Activated naive CD8-positive, alpha-beta T cell treated with anti-CD3 and anti-CD28 coated beads, Interleukin-2, amount 50 U/mL, for 16 hours (primary cell): ENCODE data around the gene RXFP4.
A peak's percentile ranks its signal among the peaks of the same experiment; 100 is the strongest.

Experiments used
- DNase-seq: peaks from one replicate; pipeline ENCODE4 v3.0.0-alpha.2; 2020; ENCODE audit warnings: low read depth, low spot score

Gene RXFP4

DNA sequence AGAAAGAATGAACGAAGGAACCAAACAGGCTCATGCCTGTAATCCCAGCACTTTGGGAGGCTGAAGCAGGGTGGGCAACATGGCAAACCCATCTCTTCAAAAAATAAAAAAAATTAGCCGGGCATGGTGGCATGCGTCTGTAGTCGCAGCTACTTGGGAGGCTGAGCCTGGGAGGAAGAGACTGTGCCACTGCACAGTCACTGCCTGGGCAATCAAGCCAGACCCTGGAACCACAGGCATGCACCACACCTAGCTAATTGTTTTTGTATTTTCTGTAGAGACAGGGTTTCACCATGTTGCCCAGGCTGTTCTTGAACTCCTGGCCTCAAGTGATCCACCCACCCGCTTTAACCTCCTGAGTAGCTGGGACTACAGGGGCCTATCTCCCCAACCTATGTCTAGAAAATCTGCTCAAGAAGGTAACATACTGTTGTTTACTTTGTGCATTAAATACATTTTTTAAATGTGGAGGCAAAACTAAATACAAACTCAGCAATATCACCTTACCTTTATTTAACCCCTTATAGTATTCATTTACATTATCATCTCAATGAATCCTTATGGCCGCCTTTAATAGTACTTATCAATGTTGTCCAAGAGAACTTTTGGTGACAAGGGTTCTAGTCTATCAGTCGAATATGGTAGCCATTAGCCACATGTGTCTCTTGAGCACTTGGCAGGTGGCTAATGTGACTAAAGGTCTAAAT lies 10.0 kb upstream of the RXFP4 start:
- no peak for DNase-seq

DNA sequence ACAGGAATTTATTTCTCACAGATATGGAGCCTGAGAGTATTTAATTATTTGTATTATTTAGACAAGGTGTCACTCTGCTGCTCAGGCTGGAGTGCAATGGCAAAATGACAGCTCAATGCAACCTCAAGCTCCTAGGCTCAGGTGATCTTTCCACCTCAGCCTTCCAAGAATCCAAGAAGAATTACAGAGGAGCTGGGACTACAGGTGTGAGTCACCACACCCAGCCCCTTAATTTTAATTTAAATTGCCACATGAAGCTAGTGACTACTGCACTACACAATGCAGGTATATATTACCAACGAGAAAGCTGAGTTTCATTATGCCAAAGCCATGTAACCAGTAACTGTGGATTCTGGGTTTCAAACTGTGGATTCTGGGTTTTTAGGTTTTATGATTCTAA lies 9.4 kb upstream of the RXFP4 start:
- DNase-seq: no peak

GRCh38 chr1:155932487-155932886 lies 9.0 kb upstream of the RXFP4 start:
- no peak for DNase-seq

GRCh38 chr1:155933591-155934096 lies 7.8 kb upstream of the RXFP4 start:
- no peak for DNase-seq

GRCh38 chr1:155934097-155934935 lies 7.1 kb upstream of the RXFP4 start, which contains the start of gene KHDC4:
Gene KHDC4 (minus strand): TSS chr1:155934413. CDS start chr1:155934373, 40 bp downstream.
- peak; percentile 88 for DNase-seq

GRCh38 chr1:155934936-155935590 lies 6.4 kb upstream of the RXFP4 start:
- DNase-seq: no peak

- no peak for DNase-seq
Measured at GRCh38 chr1:155938220-155938627, 3.2 kb upstream of the RXFP4 start.

DNA sequence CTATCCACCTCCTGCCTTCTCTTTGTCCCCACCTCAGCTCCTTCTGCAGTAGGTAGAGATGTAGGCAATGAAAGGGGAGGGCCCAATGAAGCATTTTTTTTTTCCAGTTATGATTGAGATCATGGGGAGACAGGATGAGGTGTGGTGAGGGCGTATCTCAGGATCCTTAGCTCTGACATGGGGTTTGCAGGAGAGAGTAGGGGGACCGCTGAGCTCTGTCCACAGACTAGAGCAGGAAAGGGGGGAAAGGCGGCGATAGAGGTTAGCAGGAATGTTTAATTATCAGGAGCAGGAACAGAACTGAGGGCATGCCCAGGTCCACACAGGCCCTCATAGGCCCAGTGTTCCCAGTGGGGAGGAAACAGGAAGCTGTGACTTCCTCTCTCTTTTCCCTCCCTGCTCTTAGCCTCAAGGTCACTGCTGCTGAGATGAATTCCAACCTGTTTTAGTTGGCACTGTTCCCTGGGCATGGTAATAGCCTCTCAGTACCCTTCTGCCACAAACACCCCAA lies 901 bp upstream of the RXFP4 start:
- no peak for DNase-seq

DNA sequence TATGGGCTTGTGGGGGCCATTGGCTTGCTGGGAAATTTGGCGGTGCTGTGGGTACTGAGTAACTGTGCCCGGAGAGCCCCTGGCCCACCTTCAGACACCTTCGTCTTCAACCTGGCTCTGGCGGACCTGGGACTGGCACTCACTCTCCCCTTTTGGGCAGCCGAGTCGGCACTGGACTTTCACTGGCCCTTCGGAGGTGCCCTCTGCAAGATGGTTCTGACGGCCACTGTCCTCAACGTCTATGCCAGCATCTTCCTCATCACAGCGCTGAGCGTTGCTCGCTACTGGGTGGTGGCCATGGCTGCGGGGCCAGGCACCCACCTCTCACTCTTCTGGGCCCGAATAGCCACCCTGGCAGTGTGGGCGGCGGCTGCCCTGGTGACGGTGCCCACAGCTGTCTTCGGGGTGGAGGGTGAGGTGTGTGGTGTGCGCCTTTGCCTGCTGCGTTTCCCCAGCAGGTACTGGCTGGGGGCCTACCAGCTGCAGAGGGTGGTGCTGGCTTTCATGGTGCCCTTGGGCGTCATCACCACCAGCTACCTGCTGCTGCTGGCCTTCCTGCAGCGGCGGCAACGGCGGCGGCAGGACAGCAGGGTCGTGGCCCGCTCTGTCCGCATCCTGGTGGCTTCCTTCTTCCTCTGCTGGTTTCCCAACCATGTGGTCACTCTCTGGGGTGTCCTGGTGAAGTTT lies 550 bp downstream of the RXFP4 start:
- no peak for DNase-seq

DNA sequence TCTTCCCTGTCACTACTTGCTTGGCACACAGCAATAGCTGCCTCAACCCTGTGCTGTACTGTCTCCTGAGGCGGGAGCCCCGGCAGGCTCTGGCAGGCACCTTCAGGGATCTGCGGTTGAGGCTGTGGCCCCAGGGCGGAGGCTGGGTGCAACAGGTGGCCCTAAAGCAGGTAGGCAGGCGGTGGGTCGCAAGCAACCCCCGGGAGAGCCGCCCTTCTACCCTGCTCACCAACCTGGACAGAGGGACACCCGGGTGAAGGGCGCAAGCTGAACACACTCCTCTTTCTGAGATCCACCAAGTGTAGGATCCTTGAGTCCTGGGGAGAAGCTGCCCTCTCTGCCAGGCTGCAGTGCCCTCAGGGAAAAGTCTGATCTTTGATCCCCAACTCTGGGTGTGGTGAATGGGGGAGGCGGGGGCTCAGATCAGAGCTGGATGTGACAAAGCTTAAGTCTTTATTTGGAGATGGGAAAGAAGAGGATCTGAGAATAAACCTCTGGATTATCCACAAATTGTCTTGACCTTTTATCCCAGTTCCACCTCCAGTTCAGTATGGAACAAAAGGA lies 1.2 kb downstream of the RXFP4 start:
- no peak for DNase-seq

GRCh38 chr1:155944444-155944799 lies 3.0 kb downstream of the RXFP4 start:
- DNase-seq: no peak

DNA sequence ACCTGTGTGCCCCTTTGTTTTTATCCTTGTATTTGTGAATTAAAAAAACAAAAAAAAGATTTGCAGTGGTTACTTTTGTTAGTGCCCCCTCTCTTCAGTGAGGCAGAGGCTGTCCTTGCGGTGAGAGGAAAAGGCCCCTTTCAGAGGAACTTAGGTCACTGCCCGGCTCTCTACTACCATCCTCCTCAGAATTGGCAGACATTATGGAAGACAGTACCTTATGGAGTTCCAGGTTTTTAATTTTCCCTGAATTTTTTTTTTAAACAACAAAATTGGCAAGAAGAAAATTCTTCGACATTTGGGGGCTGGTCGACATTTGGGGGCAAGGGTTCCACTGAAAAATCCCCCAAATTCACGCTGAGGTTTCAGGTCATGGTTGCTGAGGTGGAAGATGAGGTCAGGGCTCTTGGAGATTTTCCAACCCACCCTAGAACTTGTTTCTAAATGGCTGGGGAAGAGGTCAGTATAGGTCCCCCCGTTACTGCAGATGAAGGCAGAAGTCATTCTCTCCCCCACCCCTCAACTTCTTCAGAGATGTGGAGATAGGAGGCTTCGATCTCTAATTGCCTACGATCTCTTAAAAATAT lies 5.3 kb downstream of the RXFP4 start:
- DNase-seq: no peak

- DNase-seq: no peak
Measured at GRCh38 chr1:155947292-155947691, 5.9 kb downstream of the RXFP4 start.

- no peak for DNase-seq
Measured at GRCh38 chr1:155947741-155948140, 6.3 kb downstream of the RXFP4 start.

DNA sequence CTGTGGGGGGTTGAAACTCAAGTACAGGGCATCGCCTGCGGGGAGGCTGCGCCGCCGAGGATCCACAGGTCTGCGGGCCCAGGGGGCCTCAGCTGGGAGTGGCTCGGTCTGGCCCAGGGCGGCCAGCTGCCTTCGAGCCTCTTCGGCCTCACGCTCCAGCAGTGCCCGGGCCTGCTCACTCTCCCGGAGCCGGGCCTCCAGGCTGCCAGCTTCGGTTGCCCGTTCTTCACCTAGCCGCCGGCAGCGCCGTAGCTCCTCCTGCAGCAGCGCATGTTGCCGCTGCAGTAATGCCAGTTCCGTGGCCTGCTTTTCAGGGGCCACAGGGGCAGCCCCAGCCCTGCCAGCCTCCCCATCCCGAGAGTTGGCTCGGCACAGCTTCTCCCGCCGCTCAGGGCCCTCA lies 9.4 kb downstream of the RXFP4 start:
- no peak for DNase-seq

DNA sequence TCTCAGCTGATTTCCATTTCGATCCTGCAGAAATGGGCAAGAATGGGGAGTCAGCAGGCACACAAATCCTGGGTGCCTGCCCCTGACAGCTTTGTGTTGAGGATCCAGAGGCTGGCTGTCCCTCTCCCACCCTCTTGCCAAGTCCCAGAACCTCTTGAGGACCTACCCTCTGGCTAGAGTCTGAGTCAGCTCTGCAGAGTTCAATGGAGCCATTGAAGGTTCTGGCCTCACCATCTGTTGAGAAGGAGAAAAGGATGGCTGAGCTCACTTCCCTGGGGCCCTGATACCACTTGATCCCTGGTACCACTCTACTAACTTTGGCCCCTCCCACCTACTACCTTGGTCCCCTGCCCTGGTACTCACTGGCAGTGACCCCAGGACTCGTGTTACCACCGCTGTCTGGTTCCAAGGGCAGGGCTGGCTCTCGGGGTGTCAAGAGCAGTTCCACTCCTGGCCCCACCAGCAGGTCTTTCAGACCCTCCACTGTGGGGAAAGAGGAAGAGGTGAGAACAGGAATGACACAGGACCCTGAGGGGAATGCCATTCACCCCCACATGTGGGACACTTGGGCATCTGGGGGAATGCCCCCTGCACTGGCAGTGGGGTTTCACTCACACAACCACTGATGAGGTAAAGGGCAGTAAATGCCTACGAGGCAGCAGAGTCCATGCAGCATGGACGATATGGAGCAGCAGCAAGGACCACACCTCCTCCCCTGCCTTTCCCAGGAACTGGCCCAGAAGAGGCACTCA lies 10.5 kb downstream of the RXFP4 start:
- DNase-seq: no peak

- no peak for DNase-seq
Measured at GRCh38 chr1:155952505-155952890, 11.1 kb downstream of the RXFP4 start.

DNA sequence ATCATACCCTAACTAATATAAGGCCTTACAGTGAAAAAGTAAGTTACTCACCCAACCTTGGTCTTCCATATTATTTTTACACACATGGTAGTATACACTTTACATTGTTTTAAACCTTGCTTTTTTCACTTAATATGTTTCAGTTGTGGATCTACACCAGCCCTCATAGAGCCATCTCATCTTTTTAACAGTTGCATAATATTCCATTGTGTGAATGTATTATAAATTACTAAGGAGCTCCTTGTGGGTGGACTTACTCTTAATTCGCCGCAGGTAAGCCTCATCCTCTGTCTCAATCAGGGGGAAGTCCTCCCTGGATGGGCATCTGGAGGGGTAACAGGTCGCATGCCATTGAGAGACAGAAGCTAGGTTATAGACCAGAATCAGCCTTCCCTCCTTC lies 13.2 kb downstream of the RXFP4 start:
- DNase-seq: no peak

GRCh38 chr1:155957411-155957915 lies 16.0 kb downstream of the RXFP4 start:
- no peak for DNase-seq
